ENCODE data around the gene IKZF5.

DNA sequence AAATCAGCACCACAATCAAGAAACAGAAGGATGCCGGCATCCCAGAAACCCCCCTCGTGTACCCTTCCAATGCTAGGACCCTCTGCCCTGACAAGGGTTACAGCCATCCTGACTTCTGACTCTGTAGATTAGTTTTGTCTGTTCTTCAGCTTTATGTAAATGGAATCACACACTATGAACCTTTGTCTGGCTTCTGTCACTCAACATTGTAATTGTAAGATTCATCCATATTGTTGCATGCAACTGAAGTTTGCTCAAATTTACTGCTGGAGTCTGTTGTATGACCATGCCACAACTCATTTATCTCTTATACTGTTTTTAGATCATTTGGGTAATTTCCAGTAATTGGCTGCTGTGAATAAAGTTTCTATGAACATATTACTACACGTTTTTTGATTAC lies 8.4 kb downstream of the IKZF5 start:
- TF ChIP-seq, protein P1, sequence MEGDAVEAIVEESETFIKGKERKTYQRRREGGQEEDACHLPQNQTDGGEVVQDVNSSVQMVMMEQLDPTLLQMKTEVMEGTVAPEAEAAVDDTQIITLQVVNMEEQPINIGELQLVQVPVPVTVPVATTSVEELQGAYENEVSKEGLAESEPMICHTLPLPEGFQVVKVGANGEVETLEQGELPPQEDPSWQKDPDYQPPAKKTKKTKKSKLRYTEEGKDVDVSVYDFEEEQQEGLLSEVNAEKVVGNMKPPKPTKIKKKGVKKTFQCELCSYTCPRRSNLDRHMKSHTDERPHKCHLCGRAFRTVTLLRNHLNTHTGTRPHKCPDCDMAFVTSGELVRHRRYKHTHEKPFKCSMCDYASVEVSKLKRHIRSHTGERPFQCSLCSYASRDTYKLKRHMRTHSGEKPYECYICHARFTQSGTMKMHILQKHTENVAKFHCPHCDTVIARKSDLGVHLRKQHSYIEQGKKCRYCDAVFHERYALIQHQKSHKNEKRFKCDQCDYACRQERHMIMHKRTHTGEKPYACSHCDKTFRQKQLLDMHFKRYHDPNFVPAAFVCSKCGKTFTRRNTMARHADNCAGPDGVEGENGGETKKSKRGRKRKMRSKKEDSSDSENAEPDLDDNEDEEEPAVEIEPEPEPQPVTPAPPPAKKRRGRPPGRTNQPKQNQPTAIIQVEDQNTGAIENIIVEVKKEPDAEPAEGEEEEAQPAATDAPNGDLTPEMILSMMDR (IDR thresholded peaks at IDR 0.05), result no peak
- TF ChIP-seq POLR2A (IDR thresholded peaks at IDR 0.05), result no peak
